Stimulated activated CD8-positive, alpha-beta memory T cell treated with anti-CD3 and anti-CD28 coated beads, Interleukin-2, amount 100 ng/mL, for 48 hours (primary cell): ENCODE measurements around the gene CDK5R2.

Experiments used
- DNase-seq, 2 donors: peaks; one replicate each; pipeline ENCODE4 v3.0.0-alpha.2; 2020; ENCODE audit warnings: low read depth in 2 of 2

CDK5R2 gene

GRCh38 chr2:218986148-218986761 lies 26.8 kb downstream of the CDK5R2 start:
- DNase-seq: no peak

- DNase-seq: no peak
These were observed 28.7 kb downstream of the CDK5R2 start for GRCh38 chr2:218988164-218988563.

GRCh38 chr2:218988650-218989049 lies 29.2 kb downstream of the CDK5R2 start:
- DNase-seq: no peak

GRCh38 chr2:218990052-218990451 lies 30.6 kb downstream of the CDK5R2 start:
- DNase-seq: no peak

- DNase-seq: no peak
These were observed 31.1 kb downstream of the CDK5R2 start for GRCh38 chr2:218990612-218991011.

GRCh38 chr2:218991674-218992168 lies 32.3 kb downstream of the CDK5R2 start:
- DNase-seq: no peak

- DNase-seq: no peak
These were observed 32.7 kb downstream of the CDK5R2 start for GRCh38 chr2:218992196-218992595.

- DNase-seq: no peak
These were observed 33.4 kb downstream of the CDK5R2 start for GRCh38 chr2:218992703-218993344.

GRCh38 chr2:218993345-218994315 lies 34.2 kb downstream of the CDK5R2 start, which contains the start of gene CRYBA2:
CRYBA2 (minus strand) TSS chr2:218993422; CDS start chr2:218993176, 246 bp downstream.
- DNase-seq: no peak

GRCh38 chr2:218995561-218995960 lies 36.1 kb downstream of the CDK5R2 start:
- DNase-seq: no peak

- DNase-seq: peak; percentile 77
These were observed 36.7 kb downstream of the CDK5R2 start for GRCh38 chr2:218995972-218996711.

- no peak for DNase-seq
These were observed 37.5 kb downstream of the CDK5R2 start for GRCh38 chr2:218996937-218997336.

- no peak for DNase-seq
These were observed 38.3 kb downstream of the CDK5R2 start for GRCh38 chr2:218997731-218998130.

- no peak for DNase-seq
These were observed 39.0 kb downstream of the CDK5R2 start for GRCh38 chr2:218998414-218999002.

GRCh38 chr2:218999021-218999880 lies 39.8 kb downstream of the CDK5R2 start:
- no peak for DNase-seq

- no peak for DNase-seq
These were observed 40.6 kb downstream of the CDK5R2 start for GRCh38 chr2:218999881-219000568.

GRCh38 chr2:219000569-219000960 lies 41.1 kb downstream of the CDK5R2 start:
- DNase-seq: no peak

- no peak for DNase-seq
These were observed 41.7 kb downstream of the CDK5R2 start for GRCh38 chr2:219001100-219001576.
